Loucy (cell line): ENCODE data around the gene MAIP1.

Source experiments
- H2AFZ ChIP-seq: fragments of 200-600 bp; sonication (generic); 2 replicates; pipeline ENCODE4 v1.6.0; 2016; ENCODE audit warnings: antibody characterized with exemption, mild to moderate bottlenecking, low read length, moderate library complexity
- H3F3A ChIP-seq: fragments of 200-600 bp; 2 replicates; pipeline ENCODE4 v1.6.0; 2016; ENCODE audit warnings: antibody characterized with exemption, low read depth, mild to moderate bottlenecking
- H3K27me3 ChIP-seq: fragments of 200-600 bp; sonication (generic); 2 replicates; pipeline ENCODE4 v1.6.1; 2014; ENCODE audit warnings: low read length, mild to moderate bottlenecking; ENCODE audit not compliant: insufficient read depth, poor library complexity, severe bottlenecking
- H3K36me3 ChIP-seq: fragments of 200-600 bp; sonication (generic); 2 replicates; pipeline ENCODE4 v1.6.1; 2016; ENCODE audit warnings: low read length; ENCODE audit not compliant: insufficient read depth
- H3K4me1 ChIP-seq: fragments of 200-600 bp; sonication (generic); 2 replicates; pipeline ENCODE4 v1.5.1; 2014; ENCODE audit warnings: low read length, mild to moderate bottlenecking; ENCODE audit not compliant: insufficient read depth, poor library complexity, severe bottlenecking
- H3K4me2 ChIP-seq: fragments of 200-600 bp; sonication (generic); 2 replicates; pipeline ENCODE4 v1.6.0; 2014; ENCODE audit warnings: antibody characterized with exemption, low read length, low read depth, mild to moderate bottlenecking; ENCODE audit not compliant: poor library complexity, severe bottlenecking
- H3K4me3 ChIP-seq: fragments of 200-600 bp; sonication (generic); 2 replicates; pipeline ENCODE4 v1.5.1; 2014; ENCODE audit warnings: low read length, mild to moderate bottlenecking, mixed read lengths; ENCODE audit not compliant: poor library complexity, severe bottlenecking
- H3K79me2 ChIP-seq: fragments of 200-600 bp; sonication (generic); 2 replicates; pipeline ENCODE4 v1.6.1; 2014; ENCODE audit warnings: low read length; ENCODE audit not compliant: insufficient read depth
- H3K9ac ChIP-seq: fragments of 200-600 bp; sonication (generic); 2 replicates; pipeline ENCODE4 v1.6.0; 2014; ENCODE audit warnings: mild to moderate bottlenecking, low read depth, low read length, moderate library complexity; ENCODE audit not compliant: poor library complexity, severe bottlenecking
- H3K9me2 ChIP-seq: fragments of 200-600 bp; sonication (generic); replicated peaks from 2 replicates; pipeline ENCODE4 v1.6.1; 2016; ENCODE audit warnings: low read depth, low read length, mixed read lengths
- H3K9me3 ChIP-seq: fragments of 200-600 bp; sonication (generic); 2 replicates; pipeline ENCODE4 v1.6.1; 2014; ENCODE audit warnings: mild to moderate bottlenecking, antibody characterized with exemption, low read length, low read depth; ENCODE audit not compliant: insufficient read depth
- H4K20me1 ChIP-seq: fragments of 200-600 bp; sonication (generic); 2 replicates; pipeline ENCODE4 v1.6.0; 2014; ENCODE audit warnings: antibody characterized with exemption, low read length, mild to moderate bottlenecking; ENCODE audit not compliant: insufficient read depth, poor library complexity, severe bottlenecking
- EZH2phosphoT487 ChIP-seq: fragments of 200-600 bp; IDR thresholded peaks from 2 replicates; pipeline ENCODE4 v1.6.1; 2018; ENCODE audit warnings: antibody characterized with exemption, mild to moderate bottlenecking, moderate library complexity, borderline replicate concordance
- TF ChIP-seq, protein P1 (sequence below): fragments of 200-600 bp; sonication (generic); conservative IDR thresholded peaks from 2 replicates; pipeline ENCODE4 v1.5.1; 2014; ENCODE audit warnings: mild to moderate bottlenecking, antibody characterized with exemption, low read length

Gene MAIP1

DNA sequence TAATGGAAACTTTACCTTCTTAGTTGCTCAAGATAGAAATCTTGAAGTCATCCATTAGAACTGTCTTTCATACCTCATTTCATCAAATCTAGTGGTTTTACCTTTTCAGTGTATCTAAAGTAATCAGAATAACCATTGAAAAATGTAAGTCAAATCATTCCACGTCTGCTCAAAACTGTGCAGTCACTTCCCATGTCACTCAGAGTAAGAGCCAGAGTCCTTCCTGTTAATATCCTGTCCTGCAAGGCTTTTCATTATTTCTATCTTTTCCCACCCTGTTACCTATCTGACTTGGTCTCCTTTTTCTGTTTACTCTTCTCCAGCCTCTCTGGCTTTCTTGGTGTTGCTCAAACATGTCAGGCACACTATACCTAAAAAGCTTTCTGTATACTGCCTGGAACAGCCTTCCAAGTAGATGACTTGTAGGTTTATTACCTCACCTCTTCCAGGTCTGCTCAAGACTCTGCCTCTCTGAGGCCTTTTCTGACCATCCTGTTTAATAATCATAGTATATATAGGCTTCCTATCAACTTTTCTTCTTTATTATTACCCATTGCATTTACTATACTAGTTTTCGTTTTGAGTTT lies 40.9 kb upstream of the MAIP1 start:
- Histone ChIP-seq H3K4me1 (peaks cover 24% of the 10 kb centered on the region), H3K79me2 (peaks cover 85% of the 10 kb centered on the region), H3K36me3 (peaks cover 38% of the 10 kb centered on the region; the same call in 1 of the 2 replicates), H3K4me2 (peak overlapping the region; percentile 92), H2AFZ (no peak overlapping the region), H3K9ac (peak overlapping the region; percentile 64), H4K20me1 (peaks cover 43% of the 10 kb centered on the region), H3K9me3 (peaks cover 9% of the 10 kb centered on the region; the same call in 1 of the 2 replicates), H3K27me3 (no peaks in the 10 kb centered on the region), H3K9me2 (no peaks in the 10 kb centered on the region), H3F3A (no peaks in the 10 kb centered on the region), H3K4me3 (peak overlapping the region; percentile 74)
- no peak for TF ChIP-seq EZH2phosphoT487
- TF ChIP-seq, protein P1, sequence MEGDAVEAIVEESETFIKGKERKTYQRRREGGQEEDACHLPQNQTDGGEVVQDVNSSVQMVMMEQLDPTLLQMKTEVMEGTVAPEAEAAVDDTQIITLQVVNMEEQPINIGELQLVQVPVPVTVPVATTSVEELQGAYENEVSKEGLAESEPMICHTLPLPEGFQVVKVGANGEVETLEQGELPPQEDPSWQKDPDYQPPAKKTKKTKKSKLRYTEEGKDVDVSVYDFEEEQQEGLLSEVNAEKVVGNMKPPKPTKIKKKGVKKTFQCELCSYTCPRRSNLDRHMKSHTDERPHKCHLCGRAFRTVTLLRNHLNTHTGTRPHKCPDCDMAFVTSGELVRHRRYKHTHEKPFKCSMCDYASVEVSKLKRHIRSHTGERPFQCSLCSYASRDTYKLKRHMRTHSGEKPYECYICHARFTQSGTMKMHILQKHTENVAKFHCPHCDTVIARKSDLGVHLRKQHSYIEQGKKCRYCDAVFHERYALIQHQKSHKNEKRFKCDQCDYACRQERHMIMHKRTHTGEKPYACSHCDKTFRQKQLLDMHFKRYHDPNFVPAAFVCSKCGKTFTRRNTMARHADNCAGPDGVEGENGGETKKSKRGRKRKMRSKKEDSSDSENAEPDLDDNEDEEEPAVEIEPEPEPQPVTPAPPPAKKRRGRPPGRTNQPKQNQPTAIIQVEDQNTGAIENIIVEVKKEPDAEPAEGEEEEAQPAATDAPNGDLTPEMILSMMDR: no peak

DNA sequence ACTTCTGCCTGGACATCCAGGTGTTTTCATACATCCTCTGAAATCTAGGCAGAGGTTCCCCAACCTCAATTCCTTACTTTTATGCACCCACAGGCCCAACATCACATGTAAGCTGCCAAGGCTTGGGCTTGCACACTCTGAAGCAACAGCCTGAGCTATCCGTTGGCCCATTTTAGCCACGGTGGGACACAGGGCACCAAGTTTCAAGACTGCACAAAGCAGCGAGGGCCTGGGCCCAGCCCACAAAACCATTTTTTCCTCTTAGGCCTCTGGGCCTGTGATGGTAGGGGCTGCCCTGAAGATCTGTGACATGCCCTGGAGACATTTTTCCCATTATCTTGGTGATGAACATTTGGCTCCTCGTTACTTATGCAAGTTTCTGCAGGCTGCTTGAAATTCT lies 38.4 kb upstream of the MAIP1 start:
- H3K9me3 ChIP-seq: peaks cover 9% of the 10 kb centered on the region; the same call in 1 of the 2 replicates
- H2AFZ ChIP-seq: no peak overlapping the region
- TF ChIP-seq EZH2phosphoT487: no peak
- TF ChIP-seq, protein P1: no peak
- peaks cover 90% of the 10 kb centered on the region for H3K79me2 ChIP-seq
- H3K4me3 ChIP-seq: no peak overlapping the region
- H3K36me3 ChIP-seq: peaks cover 47% of the 10 kb centered on the region; the same call in 1 of the 2 replicates
- H3K9ac ChIP-seq: no peak overlapping the region
- no peaks in the 10 kb centered on the region for H3K9me2 ChIP-seq
- H4K20me1 ChIP-seq: peaks cover 53% of the 10 kb centered on the region
- H3K4me2 ChIP-seq: no peak overlapping the region
- H3F3A ChIP-seq: no peaks in the 10 kb centered on the region
- H3K27me3 ChIP-seq: no peaks in the 10 kb centered on the region
- peaks cover 24% of the 10 kb centered on the region for H3K4me1 ChIP-seq

DNA sequence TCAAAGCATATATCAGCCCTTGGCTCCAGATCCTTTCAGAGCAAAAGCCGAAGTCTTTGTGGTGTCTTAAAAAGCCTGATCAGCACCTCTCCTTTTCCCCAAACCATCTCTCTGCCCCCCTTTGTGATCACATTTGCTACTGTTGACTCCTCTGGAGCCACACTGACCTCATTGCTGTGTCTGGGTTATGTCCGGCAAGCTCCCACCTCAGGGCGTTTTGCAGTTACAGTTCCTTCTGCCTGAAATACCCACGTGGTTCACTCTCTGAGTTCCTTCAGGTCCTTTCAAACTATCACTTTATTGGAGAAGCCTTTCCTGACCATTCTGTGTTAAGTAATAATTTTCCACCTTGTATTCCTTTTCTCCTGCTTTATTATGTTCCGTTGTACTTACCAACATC lies 32.5 kb upstream of the MAIP1 start:
- H3K79me2 ChIP-seq: peaks cover 85% of the 10 kb centered on the region
- no peak for TF ChIP-seq EZH2phosphoT487
- TF ChIP-seq, protein P1: no peak
- no peaks in the 10 kb centered on the region for H3K9me3 ChIP-seq
- H3K9me2 ChIP-seq: no peaks in the 10 kb centered on the region
- peaks cover 64% of the 10 kb centered on the region for H4K20me1 ChIP-seq
- peaks cover 51% of the 10 kb centered on the region; the same call in 1 of the 2 replicates for H3K36me3 ChIP-seq
- peak overlapping the region; percentile 3 for H3K4me3 ChIP-seq
- no peak overlapping the region for H3K9ac ChIP-seq
- no peak overlapping the region for H2AFZ ChIP-seq
- H3F3A ChIP-seq: no peaks in the 10 kb centered on the region
- peaks cover 12% of the 10 kb centered on the region for H3K4me1 ChIP-seq
- H3K4me2 ChIP-seq: peak overlapping the region; percentile 46
- no peaks in the 10 kb centered on the region for H3K27me3 ChIP-seq
